ENCODE results near the gene KRTAP10-1.

Gene KRTAP10-1

DNA sequence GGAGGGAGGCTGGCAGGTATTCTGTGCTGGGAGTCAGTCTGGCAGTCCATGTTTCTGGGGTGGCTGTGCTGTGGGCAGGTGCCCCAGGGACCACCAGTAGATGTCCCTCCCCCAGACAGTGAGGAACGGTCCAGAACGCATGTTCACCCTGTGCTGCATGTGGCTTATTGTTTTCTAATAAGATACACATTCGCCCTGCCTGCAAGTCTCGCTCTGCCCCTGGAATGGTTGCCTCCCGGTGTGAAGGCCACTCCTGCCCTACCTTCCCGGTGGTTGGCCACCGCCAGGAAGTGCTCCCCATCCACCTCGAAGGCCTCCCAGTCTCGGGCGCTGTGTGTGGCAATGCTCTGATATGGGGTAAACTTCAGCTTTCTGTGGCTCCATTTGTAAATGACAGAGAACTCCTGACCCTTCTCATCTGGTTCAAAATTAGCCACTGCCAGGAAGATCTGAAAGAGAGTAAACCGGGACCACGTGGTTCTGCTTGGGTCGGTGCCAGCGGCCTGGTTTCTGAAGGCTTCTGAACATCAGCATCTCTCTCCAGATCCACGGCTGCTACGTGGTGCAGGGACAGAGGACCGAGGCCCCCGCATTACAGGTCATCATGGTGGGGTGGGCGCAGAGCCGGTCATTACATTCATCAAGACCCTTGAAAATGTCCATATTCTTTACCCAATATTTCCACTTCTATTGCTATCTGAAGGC lies 14.5 kb downstream of the KRTAP10-1 start:
- Histone ChIP-seq H3K27me3 (ENCODE audit: low read length) (no peaks in the 10 kb centered on the region), H3K79me2 (ENCODE audit: insufficient read depth, low read length) (no peaks in the 10 kb centered on the region), H3K9me3 (ENCODE audit: insufficient read depth, low read length) (peaks cover 16% of the 10 kb centered on the region; the same call in 1 of the 2 replicates), H2AFZ (ENCODE audit: low read depth, low read length, severe bottlenecking) (no peak overlapping the region), H3K9me2 (replicated peaks; ENCODE audit: insufficient read depth, low read length) (no peaks in the 10 kb centered on the region), H4K20me1 (ENCODE audit: low read depth, low read length) (no peaks in the 10 kb centered on the region), H3K4me3 (ENCODE audit: insufficient read depth, low read length, poor library complexity, severe bottlenecking) (no peak overlapping the region), H3K9ac (ENCODE audit: low read length) (no peak overlapping the region), H3K27ac (ENCODE audit: low read depth, low read length) (no peak overlapping the region), H3K36me3 (ENCODE audit: low read length) (no peaks in the 10 kb centered on the region), H3F3A (ENCODE audit: insufficient read depth) (no peaks in the 10 kb centered on the region), H3K4me2 (ENCODE audit: low read depth, low read length, poor library complexity, severe bottlenecking) (no peak overlapping the region)
- TF ChIP-seq CTCF (IDR thresholded peaks at IDR 0.05; ENCODE audit: insufficient read depth, low read length, poor library complexity, severe bottlenecking) (no peak), EZH2phosphoT487 (conservative IDR thresholded peaks at IDR 0.05; ENCODE audit: low read length) (no peak)

GRCh38 chr21:44524414-44525371 lies 15.3 kb downstream of the KRTAP10-1 start:
- no peak overlapping the region for H3K4me2 ChIP-seq (ENCODE audit: low read depth, low read length, poor library complexity, severe bottlenecking)
- no peaks in the 10 kb centered on the region for H4K20me1 ChIP-seq (ENCODE audit: low read depth, low read length)
- H3K36me3 ChIP-seq (ENCODE audit: low read length), result no peaks in the 10 kb centered on the region
- peaks cover 16% of the 10 kb centered on the region; the same call in 1 of the 2 replicates for H3K9me3 ChIP-seq (ENCODE audit: insufficient read depth, low read length)
- H3K79me2 ChIP-seq (ENCODE audit: insufficient read depth, low read length), result no peaks in the 10 kb centered on the region
- H3K27me3 ChIP-seq (ENCODE audit: low read length), result no peaks in the 10 kb centered on the region
- H3K9me2 ChIP-seq (replicated peaks; ENCODE audit: insufficient read depth, low read length), result no peaks in the 10 kb centered on the region
- H2AFZ ChIP-seq (ENCODE audit: low read depth, low read length, severe bottlenecking), result no peak overlapping the region
- TF ChIP-seq CTCF (IDR thresholded peaks at IDR 0.05; ENCODE audit: insufficient read depth, low read length, poor library complexity, severe bottlenecking), result no peak
- no peak for TF ChIP-seq EZH2phosphoT487 (conservative IDR thresholded peaks at IDR 0.05; ENCODE audit: low read length)
- no peak overlapping the region for H3K4me3 ChIP-seq (ENCODE audit: insufficient read depth, low read length, poor library complexity, severe bottlenecking)
- H3F3A ChIP-seq (ENCODE audit: insufficient read depth), result no peaks in the 10 kb centered on the region
- H3K27ac ChIP-seq (ENCODE audit: low read depth, low read length), result no peak overlapping the region
- H3K9ac ChIP-seq (ENCODE audit: low read length), result no peak overlapping the region

DNA sequence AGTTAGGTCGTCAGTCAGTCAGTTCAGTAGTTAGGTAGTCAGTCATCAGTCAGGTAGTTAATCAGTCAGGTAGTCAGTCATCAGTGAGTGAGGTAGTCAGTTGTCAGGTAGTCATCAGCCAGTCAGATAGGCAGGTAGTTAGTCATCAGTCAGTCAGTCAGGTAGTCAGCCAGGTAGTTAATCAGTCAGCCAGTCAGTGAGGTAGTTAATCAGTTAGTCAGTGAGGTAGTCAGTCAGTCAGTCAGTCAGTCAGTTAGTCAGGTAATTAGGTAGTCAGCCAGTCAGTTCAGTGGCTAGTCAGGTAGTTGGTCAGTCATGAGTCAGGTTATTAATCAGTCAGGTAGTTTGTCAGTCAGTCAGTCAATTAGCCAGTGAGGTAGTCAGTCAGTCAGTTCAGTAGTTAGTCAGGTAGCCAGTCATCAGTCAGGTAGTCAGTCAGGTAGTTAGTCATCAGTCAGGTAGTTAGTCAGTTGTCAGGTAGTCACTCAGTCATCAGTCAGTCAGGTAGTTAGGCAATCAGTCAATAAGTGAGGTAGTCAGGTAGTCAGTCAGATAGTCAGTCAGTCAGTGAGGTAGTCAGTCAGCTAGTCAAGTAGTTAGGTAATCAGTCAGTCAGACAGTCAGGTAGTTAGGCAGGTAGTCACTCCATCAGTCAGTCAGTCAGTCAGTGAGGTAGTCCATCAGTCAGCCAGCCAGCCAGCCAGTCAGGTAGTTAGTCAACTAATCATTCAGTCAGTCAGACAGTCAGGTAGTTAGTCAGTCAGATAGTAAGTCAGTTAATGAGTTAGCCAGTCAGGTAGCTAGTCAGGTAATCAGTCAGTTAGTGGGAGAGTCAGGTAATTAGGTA lies 16.2 kb downstream of the KRTAP10-1 start:
- no peak for TF ChIP-seq CTCF (IDR thresholded peaks at IDR 0.05; ENCODE audit: insufficient read depth, low read length, poor library complexity, severe bottlenecking)
- TF ChIP-seq EZH2phosphoT487 (conservative IDR thresholded peaks at IDR 0.05; ENCODE audit: low read length), result no peak
- no peaks in the 10 kb centered on the region for H3K9me2 ChIP-seq (replicated peaks; ENCODE audit: insufficient read depth, low read length)
- no peaks in the 10 kb centered on the region for H4K20me1 ChIP-seq (ENCODE audit: low read depth, low read length)
- H3K9ac ChIP-seq (ENCODE audit: low read length), result no peak overlapping the region
- no peak overlapping the region for H3K27ac ChIP-seq (ENCODE audit: low read depth, low read length)
- no peaks in the 10 kb centered on the region for H3K27me3 ChIP-seq (ENCODE audit: low read length)
- no peaks in the 10 kb centered on the region for H3K36me3 ChIP-seq (ENCODE audit: low read length)
- H3K9me3 ChIP-seq (ENCODE audit: insufficient read depth, low read length), result peaks cover 16% of the 10 kb centered on the region; the same call in 1 of the 2 replicates
- no peak overlapping the region for H3K4me3 ChIP-seq (ENCODE audit: insufficient read depth, low read length, poor library complexity, severe bottlenecking)
- H3F3A ChIP-seq (ENCODE audit: insufficient read depth), result no peaks in the 10 kb centered on the region
- H3K4me2 ChIP-seq (ENCODE audit: low read depth, low read length, poor library complexity, severe bottlenecking), result no peak overlapping the region
- H3K79me2 ChIP-seq (ENCODE audit: insufficient read depth, low read length), result no peaks in the 10 kb centered on the region
- H2AFZ ChIP-seq (ENCODE audit: low read depth, low read length, severe bottlenecking), result no peak overlapping the region

Data from SU-DHL-6 (cell line).